Activated CD8-positive, alpha-beta memory T cell treated with anti-CD3 and anti-CD28 coated beads, Interleukin-2, amount 10 ng/mL, durations not matched to agents 7 days and 5 days (primary cell): ENCODE measurements around the gene ANKLE2. TPM values are rescaled to one million over a fixed set of nuclear protein-coding genes. Genes with fewer than 3 reads are reported as not detected.
"Not testable (repeated sequence)": the region's sequence is repeated elsewhere in the genome, so short reads cannot be mapped to it uniquely, and the experiment has no call there.

ENCODE experiments used
- ATAC-seq: fragments of 150-1000 bp; cut with Tn5 transposase; one replicate; pipeline ENCODE4 v1.10.0; 2021; ENCODE audit warnings: moderate library complexity
- CTCF ChIA-PET: fragments of 350-600 bp; sonication (Branson Sonifier 250); formaldehyde crosslinking; loops from one replicate; lab custom pipeline; 2021; ENCODE audit warnings: antibody characterized with exemption; lab: Charles Lee
- DNase-seq: peaks from one replicate; pipeline ENCODE4 v3.0.0-alpha.2; 2020
- H3K27ac Mint-ChIP-seq: one replicate; pipeline ENCODE4 v1.8.0; 2021; ENCODE audit warnings: mild to moderate bottlenecking, mixed read lengths
- H3K27me3 Mint-ChIP-seq: one replicate; pipeline ENCODE4 v1.8.0; 2021; ENCODE audit warnings: mixed read lengths
- H3K36me3 Mint-ChIP-seq: one replicate; pipeline ENCODE4 v1.8.0; 2021; ENCODE audit warnings: mild to moderate bottlenecking, mixed read lengths
- H3K4me1 Mint-ChIP-seq: one replicate; pipeline ENCODE4 v1.8.0; 2021; ENCODE audit warnings: mixed read lengths
- H3K4me3 Mint-ChIP-seq: one replicate; pipeline ENCODE4 v1.8.0; 2021; ENCODE audit warnings: mild to moderate bottlenecking, moderate library complexity, mixed read lengths
- H3K9me3 Mint-ChIP-seq: one replicate; pipeline ENCODE4 v1.8.0; 2022; ENCODE audit warnings: low read depth, mixed read lengths
- total RNA-seq, 2 experiments: library from RNA; stranded (reverse); gene quantifications; one replicate each; pipeline ENCODE4 v1.2.3, GENCODE V29; 2021

The ANKLE2 gene
- total RNA-seq, 2 experiments from 2014 or later, result 105 to 106 TPM

DNA sequence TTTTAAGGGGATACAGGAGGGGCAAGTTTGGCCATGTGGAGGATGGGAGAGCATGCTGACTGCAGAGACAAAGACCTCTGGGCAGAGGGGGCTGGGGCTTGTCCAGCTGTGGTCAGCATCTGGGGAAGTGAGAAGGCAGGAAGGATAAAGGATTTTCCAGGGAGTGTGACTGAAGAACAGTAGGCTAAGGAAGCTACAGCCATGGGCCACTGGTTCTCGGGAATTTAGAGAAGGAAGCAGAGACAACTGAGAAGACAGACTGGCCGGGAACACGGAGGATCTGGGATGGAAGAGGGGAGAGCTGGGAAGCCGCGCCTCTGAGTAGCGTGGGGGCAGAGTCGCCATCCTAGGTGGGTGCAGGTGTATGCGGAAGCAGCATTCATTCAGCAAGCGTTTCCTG lies 58.0 kb downstream of the ANKLE2 start:
- no peak for DNase-seq

DNA sequence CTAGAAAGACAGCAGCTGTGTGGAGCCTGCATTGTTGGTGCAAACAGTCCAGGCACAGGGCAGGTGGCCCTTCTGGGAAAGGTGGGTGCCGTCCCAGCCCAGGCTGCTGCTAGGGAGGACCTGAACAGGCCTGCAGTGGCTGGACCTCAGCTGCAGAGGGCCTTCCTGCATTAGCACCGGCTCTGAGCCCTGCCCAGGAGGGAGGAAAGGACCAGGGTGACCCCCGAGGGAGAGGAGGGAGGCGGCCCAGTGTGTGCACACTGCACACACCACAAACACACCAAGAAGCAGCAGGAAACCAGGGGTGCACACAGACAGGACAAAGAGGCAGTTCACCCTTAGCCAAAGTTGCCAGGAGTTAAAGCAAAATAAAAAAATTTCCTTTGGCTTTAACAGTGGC lies 59.0 kb downstream of the ANKLE2 start:
- DNase-seq (no peak), ATAC-seq (no peak)
- H3K4me3 Mint-ChIP-seq, result no peak overlapping the region
- peaks cover 28% of the 10 kb centered on the region for H3K36me3 Mint-ChIP-seq
- H3K27ac Mint-ChIP-seq, result no peak overlapping the region
- peaks cover 2% of the 10 kb centered on the region for H3K4me1 Mint-ChIP-seq
- CTCF ChIA-PET, result no interaction called here
- no peaks in the 10 kb centered on the region for H3K9me3 Mint-ChIP-seq
- H3K27me3 Mint-ChIP-seq, result no peaks in the 10 kb centered on the region

More for the DNA sequence above, 58.0 kb downstream of the ANKLE2 start:
- Mint-ChIP-seq H3K27ac (no peak overlapping the region), H3K9me3 (no peaks in the 10 kb centered on the region), H3K4me3 (no peak overlapping the region), H3K36me3 (peaks cover 30% of the 10 kb centered on the region), H3K4me1 (peaks cover 2% of the 10 kb centered on the region), H3K27me3 (no peaks in the 10 kb centered on the region)
- no peak for ATAC-seq
- CTCF ChIA-PET, result no interaction called here

GRCh38 chr12:132700212-132700822 lies 61.3 kb downstream of the ANKLE2 start:
- Mint-ChIP-seq H3K36me3 (peaks cover 31% of the 10 kb centered on the region), H3K27me3 (no peaks in the 10 kb centered on the region)

GRCh38 chr12:132698341-132698740 lies 63.3 kb downstream of the ANKLE2 start:
- Mint-ChIP-seq H3K9me3 (no peaks in the 10 kb centered on the region), H3K4me3 (no peak overlapping the region), H3K36me3 (peaks cover 30% of the 10 kb centered on the region), H3K4me1 (no peaks in the 10 kb centered on the region), H3K27me3 (no peaks in the 10 kb centered on the region), H3K27ac (no peak overlapping the region)
- CTCF ChIA-PET, result no interaction called here
- DNase-seq (no peak), ATAC-seq (no peak)

More at GRCh38 chr12:132700212-132700822, 61.3 kb downstream of the ANKLE2 start:
- ATAC-seq (no peak), DNase-seq (no peak)
- Mint-ChIP-seq H3K9me3 (no peaks in the 10 kb centered on the region), H3K27ac (no peak overlapping the region), H3K4me1 (no peaks in the 10 kb centered on the region), H3K4me3 (no peak overlapping the region)
- CTCF ChIA-PET, result no interaction called here

GRCh38 chr12:132695431-132695830 lies 66.2 kb downstream of the ANKLE2 start:
- Mint-ChIP-seq H3K27me3 (no peaks in the 10 kb centered on the region), H3K27ac (no peak overlapping the region), H3K36me3 (peaks cover 33% of the 10 kb centered on the region), H3K4me3 (no peak overlapping the region), H3K9me3 (no peaks in the 10 kb centered on the region), H3K4me1 (no peaks in the 10 kb centered on the region)
- CTCF ChIA-PET, result interaction anchor here (1.4 to 1.7 kb wide), 2 partner anchors 15 to 73 kb away, joined by 3 to 5 read pairs; partner anchors contain the start of gene PGAM5
- DNase-seq (no peak), ATAC-seq (no peak)

GRCh38 chr12:132694888-132695287 lies 66.7 kb downstream of the ANKLE2 start:
- not testable (repeated sequence) for H3K4me3 Mint-ChIP-seq, H3K27me3 Mint-ChIP-seq, ATAC-seq, DNase-seq, H3K4me1 Mint-ChIP-seq, H3K27ac Mint-ChIP-seq, H3K9me3 Mint-ChIP-seq
- CTCF ChIA-PET, result interaction anchor here (1.4 kb wide), 1 partner anchor 74 kb away, joined by 3 read pairs; no protein-coding TSS in a partner anchor
- H3K36me3 Mint-ChIP-seq, result peaks cover 33% of the 10 kb centered on the region

DNA sequence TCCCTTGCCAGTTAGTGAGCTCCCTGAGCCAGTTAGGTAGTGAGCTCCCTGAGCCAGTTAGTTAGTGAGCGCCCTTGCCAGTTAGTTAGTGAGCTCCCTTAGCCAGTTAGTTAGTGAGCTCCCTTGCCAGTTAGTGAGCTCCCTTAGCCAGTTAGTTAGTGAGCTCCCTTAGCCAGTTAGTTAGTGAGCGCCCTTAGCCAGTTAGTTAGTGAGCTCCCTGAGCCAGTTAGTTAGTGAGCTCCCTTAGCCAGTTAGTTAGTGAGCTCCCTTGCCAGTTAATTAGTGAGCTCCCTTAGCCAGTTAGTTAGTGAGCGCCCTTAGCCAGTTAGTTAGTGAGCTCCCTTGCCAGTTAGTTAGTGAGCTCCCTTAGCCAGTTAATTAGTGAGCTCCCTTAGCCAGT lies 69.6 kb downstream of the ANKLE2 start:
- DNase-seq, H3K4me3 Mint-ChIP-seq, H3K9me3 Mint-ChIP-seq, CTCF ChIA-PET, H3K27me3 Mint-ChIP-seq, H3K27ac Mint-ChIP-seq, ATAC-seq, H3K4me1 Mint-ChIP-seq: not testable (repeated sequence)
- peaks cover 22% of the 10 kb centered on the region for H3K36me3 Mint-ChIP-seq

GRCh38 chr12:132690112-132690511 lies 71.5 kb downstream of the ANKLE2 start:
- Mint-ChIP-seq H3K27me3 (no peaks in the 10 kb centered on the region), H3K4me3 (peak overlapping the region; percentile 43), H3K36me3 (peaks cover 22% of the 10 kb centered on the region), H3K9me3 (no peaks in the 10 kb centered on the region), H3K27ac (no peak overlapping the region), H3K4me1 (peaks cover 16% of the 10 kb centered on the region)
- no peak for ATAC-seq
- CTCF ChIA-PET, result no interaction called here
- DNase-seq, result no peak

DNA sequence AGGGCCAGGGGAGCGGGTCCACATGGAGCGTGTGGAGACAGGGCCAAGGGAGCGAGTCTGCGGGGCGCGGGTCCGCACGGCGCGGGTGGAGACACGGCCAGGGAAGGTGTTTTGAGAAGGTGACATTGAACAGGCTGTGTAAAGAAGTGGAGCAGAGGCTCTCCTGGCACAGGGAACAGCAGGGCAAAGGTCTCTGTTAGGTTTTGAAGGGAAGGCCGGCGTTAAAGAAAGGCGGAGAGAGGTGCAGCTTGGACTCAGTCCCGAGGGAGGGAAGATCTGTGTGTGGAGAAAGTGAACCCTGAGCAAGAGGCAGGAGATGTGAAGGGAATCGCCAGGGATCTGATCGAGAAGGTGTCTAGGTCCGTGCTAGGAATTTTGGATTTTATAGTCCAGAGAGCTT lies 72.4 kb downstream of the ANKLE2 start:
- peaks cover 22% of the 10 kb centered on the region for H3K36me3 Mint-ChIP-seq
- CTCF ChIA-PET, result no interaction called here
- no peaks in the 10 kb centered on the region for H3K9me3 Mint-ChIP-seq
- H3K27ac Mint-ChIP-seq, result no peak overlapping the region
- H3K4me1 Mint-ChIP-seq, result peaks cover 19% of the 10 kb centered on the region
- H3K4me3 Mint-ChIP-seq, result peak overlapping the region; percentile 43
- H3K27me3 Mint-ChIP-seq, result no peaks in the 10 kb centered on the region
- no peak for ATAC-seq
- DNase-seq, result no peak

GRCh38 chr12:132687211-132688164 lies 74.1 kb downstream of the ANKLE2 start, which contains the start of the genes POLE and PXMP2:
POLE (minus strand) TSS chr12:132687342; CDS start chr12:132687315, 27 bp downstream.
PXMP2 (plus strand) TSS chr12:132687587; CDS start chr12:132687671, 84 bp downstream.
- H3K27ac Mint-ChIP-seq, result peak within 1 kb of the TSS; percentile 79

GRCh38 chr12:132686825-132687210 lies 74.8 kb downstream of the ANKLE2 start:
- Mint-ChIP-seq H3K27ac (peak overlapping the region; percentile 65), H3K4me3 (peak overlapping the region; percentile 63), H3K9me3 (no peaks in the 10 kb centered on the region), H3K27me3 (no peaks in the 10 kb centered on the region), H3K4me1 (peaks cover 26% of the 10 kb centered on the region), H3K36me3 (peaks cover 32% of the 10 kb centered on the region)
- CTCF ChIA-PET, result no interaction called here
- ATAC-seq, result peak; percentile 63
- DNase-seq, result peak; percentile 48

More at GRCh38 chr12:132687211-132688164, 74.1 kb downstream of the ANKLE2 start, which contains the start of the genes POLE and PXMP2:
- H3K4me3 Mint-ChIP-seq, result peak within 1 kb of the TSS; percentile 63
- CTCF ChIA-PET, result no interaction called here
- no peaks in the 10 kb centered on the region for H3K27me3 Mint-ChIP-seq
- peaks cover 30% of the 10 kb centered on the region for H3K36me3 Mint-ChIP-seq
- DNase-seq (peak; percentile 96), ATAC-seq (peak; percentile 95)
- H3K4me1 Mint-ChIP-seq, result peaks cover 26% of the 10 kb centered on the region
- no peaks in the 10 kb centered on the region for H3K9me3 Mint-ChIP-seq

- ATAC-seq (no peak), DNase-seq (no peak)
- peaks cover 32% of the 10 kb centered on the region for H3K4me1 Mint-ChIP-seq
- H3K9me3 Mint-ChIP-seq, result no peaks in the 10 kb centered on the region
- peaks cover 31% of the 10 kb centered on the region for H3K36me3 Mint-ChIP-seq
- H3K4me3 Mint-ChIP-seq, result peak overlapping the region; percentile 63
- no peaks in the 10 kb centered on the region for H3K27me3 Mint-ChIP-seq
- CTCF ChIA-PET, result interaction anchor here (0.9 to 1.2 kb wide), 3 partner anchors 28 to 71 kb away, joined by 3 read pairs; no protein-coding TSS in a partner anchor
- H3K27ac Mint-ChIP-seq, result peak overlapping the region; percentile 5
Observed at GRCh38 chr12:132685400-132685799, 76.2 kb downstream of the ANKLE2 start.

DNA sequence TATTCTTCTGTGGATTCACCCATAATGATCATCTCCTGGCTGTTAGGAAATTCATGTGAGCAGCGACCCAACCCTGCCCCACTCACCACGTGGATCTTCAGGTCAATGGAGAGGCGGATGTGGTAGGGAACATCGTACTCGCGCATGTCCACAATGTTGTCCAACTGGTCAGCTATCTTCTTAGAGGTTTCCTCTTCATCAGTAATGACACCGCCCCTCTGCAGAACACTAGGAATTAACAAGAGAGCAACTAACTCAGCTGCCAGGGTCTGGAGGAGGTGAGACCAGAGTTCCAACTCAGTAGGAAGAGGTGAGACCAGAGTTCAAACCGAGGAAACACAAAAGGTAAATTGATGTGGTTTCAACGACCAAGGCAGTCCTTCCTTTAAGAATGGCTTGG lies 84.1 kb downstream of the ANKLE2 start:
- no peaks in the 10 kb centered on the region for H3K27me3 Mint-ChIP-seq
- H3K9me3 Mint-ChIP-seq, result no peaks in the 10 kb centered on the region
- peaks cover 62% of the 10 kb centered on the region for H3K36me3 Mint-ChIP-seq
- H3K4me3 Mint-ChIP-seq, result no peak overlapping the region
- no peak for ATAC-seq
- CTCF ChIA-PET, result no interaction called here
- no peak overlapping the region for H3K27ac Mint-ChIP-seq
- DNase-seq, result no peak
- peaks cover 6% of the 10 kb centered on the region for H3K4me1 Mint-ChIP-seq
